ENCODE data around the gene NOP53. TPM values are rescaled to one million over a fixed set of nuclear protein-coding genes. Genes with fewer than 3 reads are reported as not detected.

NOP53 gene
- total and polyA plus RNA-seq, 4 donors: 25.8 to 85.5 (median 38.6) TPM

- no peak overlapping the region for H3K9ac ChIP-seq (ENCODE audit: low read depth in 1 of 2, low read length in 2 of 2)
- 63% methylated on average over 26 of the region's 26 CpGs for WGBS
- TF ChIP-seq YY1 (IDR thresholded peaks at IDR 0.05): no peak
- no peak for TF ChIP-seq ZBTB33 (IDR thresholded peaks at IDR 0.05)
- no peak for TF ChIP-seq SP1 (IDR thresholded peaks at IDR 0.05)
- no peak for TF ChIP-seq FOXA2 (IDR thresholded peaks at IDR 0.05)
- no peak for TF ChIP-seq FOXA1 (IDR thresholded peaks at IDR 0.05)
- TF ChIP-seq JUND (IDR thresholded peaks at IDR 0.05): no peak
- no peak for TF ChIP-seq RXRA (IDR thresholded peaks at IDR 0.05)
- TF ChIP-seq GABPA (IDR thresholded peaks at IDR 0.05 in 1 of 2, conservative IDR thresholded peaks at IDR 0.05 in 1 of 2): no peak
- TF ChIP-seq RAD21 (IDR thresholded peaks at IDR 0.05): no peak
- H3K9me3 ChIP-seq (ENCODE audit: control insufficient read depth in 4 of 4, low read length in 3 of 4): no peaks in the 10 kb centered on the region
- no peak overlapping the region for H3K4me3 ChIP-seq (ENCODE audit: low read depth in 1 of 3, low read length in 3 of 3)
- H3K27ac ChIP-seq (ENCODE audit: low read depth in 1 of 2, low read length in 2 of 2): peak overlapping the region; percentile 65 to 66
- H3K4me1 ChIP-seq (ENCODE audit: control insufficient read depth in 4 of 4, insufficient read depth in 4 of 4, low read length in 3 of 4): no peaks in the 10 kb centered on the region
- peaks cover 0 to 2% (median 0%) of the 10 kb centered on the region in 4 donors for H3K27me3 ChIP-seq (ENCODE audit: control insufficient read depth in 4 of 4, insufficient read depth in 4 of 4, low read length in 3 of 4)
- peaks cover 0 to 3% (median 0%) of the 10 kb centered on the region in 4 donors for H3K36me3 ChIP-seq (ENCODE audit: control insufficient read depth in 4 of 4, insufficient read depth in 3 of 4, low read depth in 1 of 4, low read length in 3 of 4)
- no peak for DNase-seq (ENCODE audit: low spot score)
Measured at GRCh38 chr19:47719047-47719859, 26.1 kb upstream of the NOP53 start.

GRCh38 chr19:47720669-47721422 is 24.5 kb upstream of the NOP53 start:
- Histone ChIP-seq H3K4me3 (ENCODE audit: low read depth in 1 of 3, low read length in 3 of 3) (no peak overlapping the region), H3K4me1 (ENCODE audit: control insufficient read depth in 4 of 4, insufficient read depth in 4 of 4, low read length in 3 of 4) (no peaks in the 10 kb centered on the region)

More at GRCh38 chr19:47720669-47721422, 24.5 kb upstream of the NOP53 start:
- no peak for DNase-seq (ENCODE audit: low spot score)
- H3K27ac ChIP-seq (ENCODE audit: low read depth in 1 of 2, low read length in 2 of 2): no peak overlapping the region
- H3K27me3 ChIP-seq (ENCODE audit: control insufficient read depth in 4 of 4, insufficient read depth in 4 of 4, low read length in 3 of 4): peaks cover 0 to 2% (median 0%) of the 10 kb centered on the region in 4 donors
- no peak overlapping the region for H3K9ac ChIP-seq (ENCODE audit: low read depth in 1 of 2, low read length in 2 of 2)
- H3K36me3 ChIP-seq (ENCODE audit: control insufficient read depth in 4 of 4, insufficient read depth in 3 of 4, low read depth in 1 of 4, low read length in 3 of 4): peaks cover 0 to 3% (median 0%) of the 10 kb centered on the region in 4 donors
- no peaks in the 10 kb centered on the region for H3K9me3 ChIP-seq (ENCODE audit: control insufficient read depth in 4 of 4, low read length in 3 of 4)
- TF ChIP-seq JUND (IDR thresholded peaks at IDR 0.05): no peak
- TF ChIP-seq FOXA2 (IDR thresholded peaks at IDR 0.05): no peak
- no peak for TF ChIP-seq HNF4A (conservative IDR thresholded peaks at IDR 0.05)
- TF ChIP-seq NR2F2 (IDR thresholded peaks at IDR 0.05): no peak
- no peak for TF ChIP-seq GABPA (IDR thresholded peaks at IDR 0.05 in 1 of 2, conservative IDR thresholded peaks at IDR 0.05 in 1 of 2)
- TF ChIP-seq ZBTB33 (IDR thresholded peaks at IDR 0.05): no peak
- no peak for TF ChIP-seq RXRA (IDR thresholded peaks at IDR 0.05)
- TF ChIP-seq RAD21 (IDR thresholded peaks at IDR 0.05): no peak
- TF ChIP-seq REST (IDR thresholded peaks at IDR 0.05): no peak
- no peak for TF ChIP-seq EGR1 (IDR thresholded peaks at IDR 0.05; ENCODE audit: low read depth in 2 of 2)
- no peak for TF ChIP-seq SP1 (IDR thresholded peaks at IDR 0.05)
- TF ChIP-seq CTCF (IDR thresholded peaks at IDR 0.05; ENCODE audit: low read depth, low read length, missing input control): no peak
- TF ChIP-seq MAX (IDR thresholded peaks at IDR 0.05): no peak
- 80% methylated on average over 14 of the region's 14 CpGs for WGBS
